ENCODE data around the gene DPM3.

DNA sequence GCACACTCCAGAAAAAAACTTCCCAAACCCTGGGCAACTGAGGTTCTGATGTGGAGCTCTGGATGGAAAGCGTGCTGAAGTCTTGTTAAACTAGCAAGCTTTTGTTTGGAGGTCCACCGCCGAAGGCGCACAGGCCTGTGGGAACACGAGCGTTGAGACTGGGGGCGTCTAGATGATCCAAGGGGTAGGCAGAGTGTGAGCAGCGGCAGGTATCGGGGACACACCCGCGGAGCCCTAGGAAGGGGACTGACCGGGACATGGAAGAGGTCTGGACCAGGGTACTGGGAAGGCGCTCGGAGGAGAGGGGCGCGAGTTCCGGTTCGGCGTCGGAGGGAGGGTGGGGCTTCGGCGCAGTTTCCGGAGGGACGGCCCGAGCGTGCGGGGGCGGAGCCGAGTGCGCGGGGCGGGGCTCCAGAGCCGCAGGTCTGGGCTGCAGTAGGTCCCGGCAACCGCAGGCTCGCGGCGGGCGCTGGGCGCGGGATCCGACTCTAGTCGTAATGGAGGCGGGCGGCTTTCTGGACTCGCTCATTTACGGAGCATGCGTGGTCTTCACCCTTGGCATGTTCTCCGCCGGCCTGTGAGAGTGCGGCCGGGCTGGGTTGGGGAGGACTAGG, 4.8 kb downstream of the DPM3 start, which contains the start of gene SLC50A1:
- peak in 3 of 4 donors; percentile 27 to 60 (median 31) for TF ChIP-seq CTCF (IDR thresholded peaks at IDR 0.05)
- peak; percentile 95 for TF ChIP-seq POLR2A (IDR thresholded peaks at IDR 0.05)

Measured in right lobe of liver (tissue), 4 donors.